H7 (cell line): Measurements from ENCODE around the gene ZNF324. TPM values are rescaled to one million over a fixed set of nuclear protein-coding genes. Genes with fewer than 3 reads are reported as not detected.
"Not testable (repeated sequence)": the region's sequence is repeated elsewhere in the genome, so short reads cannot be mapped to it uniquely, and the experiment has no call there.

Experiments
- DNase-seq: peaks from one replicate; pipeline ENCODE4 v3.0.0; 2012
- H3K27me3 ChIP-seq: 2 replicates; pipeline ENCODE4 v1.6.0; 2011; ENCODE audit warnings: mild to moderate bottlenecking, low read length; ENCODE audit not compliant: control insufficient read depth, insufficient read depth
- H3K36me3 ChIP-seq: replicated peaks from 2 replicates; pipeline ENCODE4 v1.5.1; 2011; ENCODE audit warnings: low read length; ENCODE audit not compliant: control insufficient read depth, insufficient read depth
- H3K4me3 ChIP-seq: 2 replicates; pipeline ENCODE4 v1.5.1; 2011; ENCODE audit warnings: low read depth, mild to moderate bottlenecking, control low read depth, low read length, moderate library complexity; ENCODE audit not compliant: insufficient read depth
- total RNA-seq: library from RNA; depleted of rRNA; stranded (reverse); fragments of >200 nt; shearing (Covaris generic); gene quantifications from 2 replicates; pipeline ENCODE4 v1.2.3, GENCODE V29; 2014; rRNA removed

The ZNF324 gene
- 6.6 and 6.8 TPM in 2 replicates for total RNA-seq

GRCh38 chr19:58466760-58467589 lies at the start of gene ZNF324:
Gene ZNF324, plus strand, starts transcription at chr19:58467080. Its CDS starts 2,106 bp downstream, at chr19:58469186.
- DNase-seq = peak; percentile 99
- no peaks in the 10 kb centered on the region; the same call in 1 of the 2 replicates for H3K36me3 ChIP-seq
- peaks cover 4% of the 10 kb centered on the region; the same call in 1 of the 2 replicates for H3K27me3 ChIP-seq
- H3K4me3 ChIP-seq = peak within 1 kb of the TSS; percentile 85

GRCh38 chr19:58428617-58429016 lies 38.3 kb upstream of the ZNF324 start:
- DNase-seq = no peak
- no peaks in the 10 kb centered on the region; the same call in 1 of the 2 replicates for H3K27me3 ChIP-seq
- no peak overlapping the region for H3K4me3 ChIP-seq
- H3K36me3 ChIP-seq = peaks cover under 1% of the 10 kb centered on the region

- H3K27me3 ChIP-seq = no peaks in the 10 kb centered on the region; the same call in 1 of the 2 replicates
- H3K36me3 ChIP-seq = peaks cover 10% of the 10 kb centered on the region
- H3K4me3 ChIP-seq = no peak overlapping the region
- DNase-seq = no peak
Measured at GRCh38 chr19:58429745-58430144, 37.1 kb upstream of the ZNF324 start.

- DNase-seq = no peak
- Histone ChIP-seq H3K27me3 (no peaks in the 10 kb centered on the region), H3K36me3 (peaks cover 11% of the 10 kb centered on the region), H3K4me3 (no peak overlapping the region)
Measured at GRCh38 chr19:58434217-58434616, 32.7 kb upstream of the ZNF324 start.

- H3K4me3 ChIP-seq = peak within 1 kb of the TSS; percentile 67
- no peaks in the 10 kb centered on the region; the same call in 1 of the 2 replicates for H3K36me3 ChIP-seq
- peaks cover 2% of the 10 kb centered on the region for H3K27me3 ChIP-seq
- DNase-seq = peak; percentile 38
Measured at GRCh38 chr19:58439576-58440554, 27.0 kb upstream of the ZNF324 start, which contains the start of gene ZNF132. Gene ZNF132, minus strand, starts transcription at chr19:58440153. Its CDS starts 332 bp downstream, at chr19:58439821.

- DNase-seq = peak; percentile 35
- Histone ChIP-seq H3K27me3 (peaks cover 2% of the 10 kb centered on the region), H3K36me3 (no peaks in the 10 kb centered on the region; the same call in 1 of the 2 replicates), H3K4me3 (peak overlapping the region; percentile 50)
Measured at GRCh38 chr19:58440556-58440955, 26.3 kb upstream of the ZNF324 start.

GRCh38 chr19:58442986-58443385 lies 23.9 kb upstream of the ZNF324 start:
- not testable (repeated sequence) for DNase-seq, H3K4me3 ChIP-seq, H3K27me3 ChIP-seq, H3K36me3 ChIP-seq

GRCh38 chr19:58448860-58449259 lies 18.0 kb upstream of the ZNF324 start:
- H3K36me3 ChIP-seq, H3K4me3 ChIP-seq, DNase-seq: not testable (repeated sequence)
- H3K27me3 ChIP-seq = peaks cover 12% of the 10 kb centered on the region

- H3K36me3 ChIP-seq, H3K4me3 ChIP-seq, DNase-seq: not testable (repeated sequence)
- peaks cover 12% of the 10 kb centered on the region for H3K27me3 ChIP-seq
Measured at GRCh38 chr19:58449980-58450379, 16.9 kb upstream of the ZNF324 start.

- Histone ChIP-seq H3K27me3 (peaks cover 12% of the 10 kb centered on the region), H3K4me3 (peak overlapping the region; percentile 33), H3K36me3 (no peaks in the 10 kb centered on the region)
- DNase-seq = no peak
Measured at GRCh38 chr19:58450856-58451357, 16.0 kb upstream of the ZNF324 start.

GRCh38 chr19:58451358-58452101 lies 15.3 kb upstream of the ZNF324 start, which contains the start of gene ZNF324B:
Gene ZNF324B, plus strand, starts transcription at chr19:58451622. Its CDS starts 2,080 bp downstream, at chr19:58453702.
- DNase-seq = peak; percentile 98

GRCh38 chr19:58453743-58454142 lies 13.1 kb upstream of the ZNF324 start:
- no peak for DNase-seq
- Histone ChIP-seq H3K4me3 (no peak overlapping the region), H3K36me3 (no peaks in the 10 kb centered on the region), H3K27me3 (peaks cover 12% of the 10 kb centered on the region)

More at GRCh38 chr19:58451358-58452101, 15.3 kb upstream of the ZNF324 start, which contains the start of gene ZNF324B:
- H3K27me3 ChIP-seq = peaks cover 12% of the 10 kb centered on the region
- no peaks in the 10 kb centered on the region for H3K36me3 ChIP-seq
- H3K4me3 ChIP-seq = peak within 1 kb of the TSS; percentile 72

GRCh38 chr19:58455306-58455705 lies 11.6 kb upstream of the ZNF324 start:
- peaks cover 12% of the 10 kb centered on the region for H3K27me3 ChIP-seq
- no peak overlapping the region for H3K4me3 ChIP-seq
- no peaks in the 10 kb centered on the region for H3K36me3 ChIP-seq
- peak; percentile 40 for DNase-seq
